HFFc6 (cell line): Measurements from ENCODE around the gene B3GNT4. TPM values are rescaled to one million over a fixed set of nuclear protein-coding genes. Genes with fewer than 3 reads are reported as not detected.

ENCODE experiments used
- DNase-seq: peaks from one replicate; pipeline ENCODE4 v3.0.0-alpha.2; 2018
- H3K27ac Mint-ChIP-seq: 2 replicates; pipeline ENCODE4 v1.8.0; 2020; ENCODE audit warnings: mild to moderate bottlenecking, mixed read lengths
- H3K27me3 Mint-ChIP-seq: 2 replicates; pipeline ENCODE4 v1.8.0; 2021; ENCODE audit warnings: mild to moderate bottlenecking, moderate library complexity, mixed read lengths; ENCODE audit not compliant: insufficient read depth
- H3K36me3 Mint-ChIP-seq: 2 replicates; pipeline ENCODE4 v1.8.0; 2021; ENCODE audit warnings: low read depth, mixed read lengths
- H3K4me1 Mint-ChIP-seq: 2 replicates; pipeline ENCODE4 v1.8.0; 2020; ENCODE audit warnings: low read depth, mixed read lengths
- H3K4me3 Mint-ChIP-seq: 2 replicates; pipeline ENCODE4 v1.8.0; 2020; ENCODE audit warnings: mild to moderate bottlenecking, moderate library complexity, mixed read lengths
- H3K9me3 Mint-ChIP-seq: 2 replicates; pipeline ENCODE4 v1.8.0; 2020; ENCODE audit warnings: mild to moderate bottlenecking, mixed read lengths
- CTCF ChIP-seq: fragments of 200-600 bp; sonication (generic); IDR thresholded peaks from 2 replicates; pipeline ENCODE4 v1.5.0; 2021; ENCODE audit warnings: antibody characterized with exemption, mild to moderate bottlenecking
- total RNA-seq, 6 experiments: library from RNA; stranded (reverse); fragmentation: NEBNext Ultra II Directional; extraction: Animal tissue kit (Norgen Biotek cat#: 25700); gene quantifications; 2 replicates in 1 of 6; 3 replicates in 5 of 6; pipeline ENCODE4 v1.2.3, GENCODE V29; 2021

Gene B3GNT4
- total RNA-seq, 6 experiments from 2014 or later, result 0.13 to 0.14 TPM; not detected in 4

DNA sequence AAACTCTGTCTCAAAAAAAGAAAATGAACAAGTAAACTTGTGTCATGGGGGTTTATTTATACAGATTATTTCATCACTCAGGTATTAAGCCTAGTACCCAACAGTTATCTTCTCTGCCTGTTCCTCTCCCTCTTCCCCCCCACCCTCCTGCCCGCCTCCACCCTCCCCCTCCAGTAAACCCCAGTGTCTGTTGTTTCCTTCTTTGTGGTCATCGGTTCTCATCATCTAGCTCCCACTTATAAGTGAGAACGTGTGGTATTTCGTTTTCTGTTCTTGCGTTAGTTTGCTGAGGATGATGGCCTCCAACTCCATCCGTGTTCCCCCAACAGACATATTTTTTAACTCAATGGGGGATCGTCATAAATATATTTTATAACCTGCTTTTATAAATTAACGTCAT is 41.8 kb upstream of the B3GNT4 start:
- Mint-ChIP-seq H3K4me3 (no peak overlapping the region), H3K9me3 (no peaks in the 10 kb centered on the region), H3K27me3 (peaks cover 12% of the 10 kb centered on the region), H3K36me3 (no peaks in the 10 kb centered on the region), H3K27ac (no peak overlapping the region), H3K4me1 (no peaks in the 10 kb centered on the region)
- no peak for DNase-seq
- no peak for TF ChIP-seq CTCF

- no peak for TF ChIP-seq CTCF
- H3K9me3 Mint-ChIP-seq, result no peaks in the 10 kb centered on the region
- peaks cover 12% of the 10 kb centered on the region for H3K27me3 Mint-ChIP-seq
- DNase-seq, result no peak
- no peak overlapping the region for H3K27ac Mint-ChIP-seq
- H3K36me3 Mint-ChIP-seq, result no peaks in the 10 kb centered on the region
- no peaks in the 10 kb centered on the region for H3K4me1 Mint-ChIP-seq
- no peak overlapping the region for H3K4me3 Mint-ChIP-seq
Measured at GRCh38 chr12:122162976-122163375, 40.5 kb upstream of the B3GNT4 start.

DNA sequence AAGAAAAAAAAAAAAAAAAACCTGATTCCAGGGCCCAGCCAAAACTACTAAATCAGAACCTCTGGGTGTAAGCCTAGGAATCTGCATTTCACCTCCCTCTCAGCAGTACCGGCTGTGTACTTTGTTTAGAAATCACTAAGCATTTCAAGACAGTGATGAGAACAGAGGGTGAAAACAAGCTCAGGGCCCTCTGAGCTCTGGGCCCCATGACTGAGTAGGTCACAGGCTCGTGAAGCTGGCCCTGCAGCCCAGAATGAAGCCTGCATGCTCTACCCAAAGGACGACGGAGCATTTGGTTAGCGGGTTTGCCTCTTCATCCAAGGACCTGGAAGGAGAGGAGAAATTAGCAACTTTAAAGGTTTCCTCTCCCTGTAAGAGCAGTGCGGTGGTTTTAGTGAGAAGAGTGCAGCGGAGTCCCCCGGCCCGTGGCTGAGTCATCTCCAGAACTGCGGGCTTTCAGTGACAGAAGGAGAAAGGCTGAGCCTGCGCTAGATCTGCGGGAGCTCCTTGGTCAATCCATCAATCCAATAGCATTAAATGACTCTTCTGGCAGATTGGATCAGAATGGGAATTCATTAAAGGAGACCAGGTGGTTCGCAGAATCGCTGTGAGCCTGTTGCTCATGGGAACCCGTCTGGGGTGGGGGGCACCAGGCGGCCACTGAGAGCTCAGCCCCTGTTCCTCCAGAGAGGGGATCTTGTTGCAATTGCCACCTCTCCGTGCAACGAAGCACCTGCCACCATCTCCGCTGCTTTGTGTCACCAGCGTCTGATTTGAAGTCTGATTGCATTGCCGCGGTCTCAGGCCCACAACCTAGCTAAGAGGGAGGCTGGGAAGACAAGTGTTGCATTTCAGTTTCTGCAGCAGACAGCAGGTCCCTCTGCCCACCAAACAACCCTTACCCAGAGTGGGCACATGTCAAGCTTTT is 36.8 kb upstream of the B3GNT4 start:
- peaks cover 23% of the 10 kb centered on the region for H3K27me3 Mint-ChIP-seq
- no peaks in the 10 kb centered on the region for H3K9me3 Mint-ChIP-seq
- H3K4me1 Mint-ChIP-seq, result no peaks in the 10 kb centered on the region
- no peak for DNase-seq
- H3K36me3 Mint-ChIP-seq, result no peaks in the 10 kb centered on the region
- no peak overlapping the region for H3K4me3 Mint-ChIP-seq
- no peak overlapping the region for H3K27ac Mint-ChIP-seq
- TF ChIP-seq CTCF, result no peak

GRCh38 chr12:122167356-122167925 is 36.1 kb upstream of the B3GNT4 start:
- H3K9me3 Mint-ChIP-seq, result no peaks in the 10 kb centered on the region
- peaks cover 24% of the 10 kb centered on the region for H3K27me3 Mint-ChIP-seq
- H3K4me3 Mint-ChIP-seq, result no peak overlapping the region
- no peak for TF ChIP-seq CTCF
- no peaks in the 10 kb centered on the region for H3K4me1 Mint-ChIP-seq
- no peak overlapping the region for H3K27ac Mint-ChIP-seq
- no peaks in the 10 kb centered on the region for H3K36me3 Mint-ChIP-seq
- DNase-seq, result no peak

DNA sequence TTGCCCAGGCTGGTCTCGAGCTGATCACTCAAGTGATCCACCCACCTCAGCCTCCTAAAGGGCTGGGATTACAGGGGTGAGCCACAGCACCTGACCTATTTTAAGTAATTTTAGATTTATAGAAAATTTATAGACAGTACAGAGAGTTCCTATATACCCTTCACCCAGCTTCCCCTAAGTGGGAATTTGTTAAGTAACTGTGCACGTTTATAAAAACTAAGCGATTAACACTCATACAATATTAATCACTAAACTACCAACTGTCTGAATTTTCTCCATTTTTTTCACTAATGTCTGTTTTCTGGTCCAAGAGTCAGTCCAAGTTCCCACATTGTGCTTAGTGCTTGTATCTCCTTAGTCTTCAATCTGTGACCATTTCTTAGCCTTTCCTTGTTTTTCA is 35.0 kb upstream of the B3GNT4 start:
- no peaks in the 10 kb centered on the region for H3K36me3 Mint-ChIP-seq
- H3K27ac Mint-ChIP-seq, result no peak overlapping the region
- no peak for TF ChIP-seq CTCF
- no peaks in the 10 kb centered on the region for H3K4me1 Mint-ChIP-seq
- DNase-seq, result no peak
- H3K4me3 Mint-ChIP-seq, result no peak overlapping the region
- H3K9me3 Mint-ChIP-seq, result no peaks in the 10 kb centered on the region
- peaks cover 30% of the 10 kb centered on the region for H3K27me3 Mint-ChIP-seq
